Measurements from ENCODE around the gene UQCRC1. TPM values are rescaled to one million over a fixed set of nuclear protein-coding genes. Genes with fewer than 3 reads are reported as not detected.

UQCRC1 gene
- total RNA-seq, 1 experiment from 2014 or later, result 323 TPM

DNA sequence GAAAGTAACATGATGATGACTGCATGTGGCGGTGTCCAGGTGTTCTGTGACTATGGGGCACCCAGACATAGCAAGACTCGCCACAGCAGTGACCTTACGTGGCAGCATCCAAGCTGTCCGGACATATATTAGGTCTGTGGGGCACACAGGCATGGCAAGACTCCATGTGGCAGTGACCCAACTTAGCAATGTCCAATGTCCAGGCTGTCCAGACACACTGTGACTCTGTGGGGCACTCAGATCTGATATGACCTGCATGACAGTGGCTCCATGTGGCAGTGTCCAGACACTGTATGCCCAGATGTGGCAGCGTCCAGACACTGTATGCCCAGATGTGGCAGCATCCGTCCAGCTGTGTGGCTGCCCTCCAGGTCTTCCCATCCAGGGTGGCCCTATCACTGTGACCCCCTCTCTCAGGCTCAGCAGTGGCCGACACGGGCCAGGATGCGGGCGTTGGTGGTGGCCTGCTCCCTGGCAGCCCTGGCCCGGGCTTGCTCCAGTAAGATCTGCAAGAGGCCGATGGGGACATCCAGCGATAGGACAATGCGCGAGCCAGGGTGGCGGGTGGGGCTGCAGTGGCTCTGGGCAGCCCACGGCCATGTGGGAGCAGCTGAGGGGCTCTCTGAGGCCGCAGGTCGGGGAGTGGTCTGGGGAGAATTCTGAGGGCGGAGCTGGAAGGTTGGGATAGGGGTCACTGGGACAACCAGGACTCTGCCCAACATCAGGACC is 46.9 kb downstream of the UQCRC1 start:
- no peaks in the 10 kb centered on the region for H3K9me3 Mint-ChIP-seq
- H3K36me3 Mint-ChIP-seq, result no peaks in the 10 kb centered on the region
- H3K4me1 Mint-ChIP-seq, result peaks cover 47% of the 10 kb centered on the region
- no peak overlapping the region for H3K4me3 Mint-ChIP-seq
- POLR2A ChIA-PET, result no interaction called here
- DNase-seq (ENCODE audit: low spot score) (no peak), ATAC-seq (no peak)
- TF ChIP-seq GRHL2 (CRISPR knock-in tag; IDR thresholded peaks at IDR 0.05; ENCODE audit: insufficient replicate concordance, severe bottlenecking) (no peak), MYBL2 (CRISPR knock-in tag; IDR thresholded peaks at IDR 0.05) (no peak), ZNF423 (CRISPR knock-in tag; IDR thresholded peaks at IDR 0.05) (no peak), SP1 (CRISPR knock-in tag; conservative IDR thresholded peaks at IDR 0.05) (no peak), ZNF219 (CRISPR knock-in tag; IDR thresholded peaks at IDR 0.05; ENCODE audit: borderline replicate concordance) (no peak), ZNF416 (CRISPR knock-in tag; IDR thresholded peaks at IDR 0.05) (no peak), ATF1 (CRISPR knock-in tag; IDR thresholded peaks at IDR 0.05) (no peak), ZNF232 (CRISPR knock-in tag; IDR thresholded peaks at IDR 0.05) (no peak), NR1H2 (CRISPR knock-in tag; IDR thresholded peaks at IDR 0.05) (no peak), ZBTB21 (CRISPR knock-in tag; IDR thresholded peaks at IDR 0.05; ENCODE audit: borderline replicate concordance) (no peak)
- TF ChIP-seq, protein P1, sequence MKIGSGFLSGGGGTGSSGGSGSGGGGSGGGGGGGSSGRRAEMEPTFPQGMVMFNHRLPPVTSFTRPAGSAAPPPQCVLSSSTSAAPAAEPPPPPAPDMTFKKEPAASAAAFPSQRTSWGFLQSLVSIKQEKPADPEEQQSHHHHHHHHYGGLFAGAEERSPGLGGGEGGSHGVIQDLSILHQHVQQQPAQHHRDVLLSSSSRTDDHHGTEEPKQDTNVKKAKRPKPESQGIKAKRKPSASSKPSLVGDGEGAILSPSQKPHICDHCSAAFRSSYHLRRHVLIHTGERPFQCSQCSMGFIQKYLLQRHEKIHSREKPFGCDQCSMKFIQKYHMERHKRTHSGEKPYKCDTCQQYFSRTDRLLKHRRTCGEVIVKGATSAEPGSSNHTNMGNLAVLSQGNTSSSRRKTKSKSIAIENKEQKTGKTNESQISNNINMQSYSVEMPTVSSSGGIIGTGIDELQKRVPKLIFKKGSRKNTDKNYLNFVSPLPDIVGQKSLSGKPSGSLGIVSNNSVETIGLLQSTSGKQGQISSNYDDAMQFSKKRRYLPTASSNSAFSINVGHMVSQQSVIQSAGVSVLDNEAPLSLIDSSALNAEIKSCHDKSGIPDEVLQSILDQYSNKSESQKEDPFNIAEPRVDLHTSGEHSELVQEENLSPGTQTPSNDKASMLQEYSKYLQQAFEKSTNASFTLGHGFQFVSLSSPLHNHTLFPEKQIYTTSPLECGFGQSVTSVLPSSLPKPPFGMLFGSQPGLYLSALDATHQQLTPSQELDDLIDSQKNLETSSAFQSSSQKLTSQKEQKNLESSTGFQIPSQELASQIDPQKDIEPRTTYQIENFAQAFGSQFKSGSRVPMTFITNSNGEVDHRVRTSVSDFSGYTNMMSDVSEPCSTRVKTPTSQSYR (CRISPR knock-in tag; IDR thresholded peaks at IDR 0.05), result no peak
- TF ChIP-seq, protein P2, sequence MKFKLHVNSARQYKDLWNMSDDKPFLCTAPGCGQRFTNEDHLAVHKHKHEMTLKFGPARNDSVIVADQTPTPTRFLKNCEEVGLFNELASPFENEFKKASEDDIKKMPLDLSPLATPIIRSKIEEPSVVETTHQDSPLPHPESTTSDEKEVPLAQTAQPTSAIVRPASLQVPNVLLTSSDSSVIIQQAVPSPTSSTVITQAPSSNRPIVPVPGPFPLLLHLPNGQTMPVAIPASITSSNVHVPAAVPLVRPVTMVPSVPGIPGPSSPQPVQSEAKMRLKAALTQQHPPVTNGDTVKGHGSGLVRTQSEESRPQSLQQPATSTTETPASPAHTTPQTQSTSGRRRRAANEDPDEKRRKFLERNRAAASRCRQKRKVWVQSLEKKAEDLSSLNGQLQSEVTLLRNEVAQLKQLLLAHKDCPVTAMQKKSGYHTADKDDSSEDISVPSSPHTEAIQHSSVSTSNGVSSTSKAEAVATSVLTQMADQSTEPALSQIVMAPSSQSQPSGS (CRISPR knock-in tag; IDR thresholded peaks at IDR 0.05; ENCODE audit: borderline replicate concordance, low read depth), result no peak
- TF ChIP-seq, protein P3, sequence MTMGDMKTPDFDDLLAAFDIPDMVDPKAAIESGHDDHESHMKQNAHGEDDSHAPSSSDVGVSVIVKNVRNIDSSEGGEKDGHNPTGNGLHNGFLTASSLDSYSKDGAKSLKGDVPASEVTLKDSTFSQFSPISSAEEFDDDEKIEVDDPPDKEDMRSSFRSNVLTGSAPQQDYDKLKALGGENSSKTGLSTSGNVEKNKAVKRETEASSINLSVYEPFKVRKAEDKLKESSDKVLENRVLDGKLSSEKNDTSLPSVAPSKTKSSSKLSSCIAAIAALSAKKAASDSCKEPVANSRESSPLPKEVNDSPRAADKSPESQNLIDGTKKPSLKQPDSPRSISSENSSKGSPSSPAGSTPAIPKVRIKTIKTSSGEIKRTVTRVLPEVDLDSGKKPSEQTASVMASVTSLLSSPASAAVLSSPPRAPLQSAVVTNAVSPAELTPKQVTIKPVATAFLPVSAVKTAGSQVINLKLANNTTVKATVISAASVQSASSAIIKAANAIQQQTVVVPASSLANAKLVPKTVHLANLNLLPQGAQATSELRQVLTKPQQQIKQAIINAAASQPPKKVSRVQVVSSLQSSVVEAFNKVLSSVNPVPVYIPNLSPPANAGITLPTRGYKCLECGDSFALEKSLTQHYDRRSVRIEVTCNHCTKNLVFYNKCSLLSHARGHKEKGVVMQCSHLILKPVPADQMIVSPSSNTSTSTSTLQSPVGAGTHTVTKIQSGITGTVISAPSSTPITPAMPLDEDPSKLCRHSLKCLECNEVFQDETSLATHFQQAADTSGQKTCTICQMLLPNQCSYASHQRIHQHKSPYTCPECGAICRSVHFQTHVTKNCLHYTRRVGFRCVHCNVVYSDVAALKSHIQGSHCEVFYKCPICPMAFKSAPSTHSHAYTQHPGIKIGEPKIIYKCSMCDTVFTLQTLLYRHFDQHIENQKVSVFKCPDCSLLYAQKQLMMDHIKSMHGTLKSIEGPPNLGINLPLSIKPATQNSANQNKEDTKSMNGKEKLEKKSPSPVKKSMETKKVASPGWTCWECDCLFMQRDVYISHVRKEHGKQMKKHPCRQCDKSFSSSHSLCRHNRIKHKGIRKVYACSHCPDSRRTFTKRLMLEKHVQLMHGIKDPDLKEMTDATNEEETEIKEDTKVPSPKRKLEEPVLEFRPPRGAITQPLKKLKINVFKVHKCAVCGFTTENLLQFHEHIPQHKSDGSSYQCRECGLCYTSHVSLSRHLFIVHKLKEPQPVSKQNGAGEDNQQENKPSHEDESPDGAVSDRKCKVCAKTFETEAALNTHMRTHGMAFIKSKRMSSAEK (CRISPR knock-in tag; IDR thresholded peaks at IDR 0.05; ENCODE audit: borderline replicate concordance), result no peak
- TF ChIP-seq, protein P4, sequence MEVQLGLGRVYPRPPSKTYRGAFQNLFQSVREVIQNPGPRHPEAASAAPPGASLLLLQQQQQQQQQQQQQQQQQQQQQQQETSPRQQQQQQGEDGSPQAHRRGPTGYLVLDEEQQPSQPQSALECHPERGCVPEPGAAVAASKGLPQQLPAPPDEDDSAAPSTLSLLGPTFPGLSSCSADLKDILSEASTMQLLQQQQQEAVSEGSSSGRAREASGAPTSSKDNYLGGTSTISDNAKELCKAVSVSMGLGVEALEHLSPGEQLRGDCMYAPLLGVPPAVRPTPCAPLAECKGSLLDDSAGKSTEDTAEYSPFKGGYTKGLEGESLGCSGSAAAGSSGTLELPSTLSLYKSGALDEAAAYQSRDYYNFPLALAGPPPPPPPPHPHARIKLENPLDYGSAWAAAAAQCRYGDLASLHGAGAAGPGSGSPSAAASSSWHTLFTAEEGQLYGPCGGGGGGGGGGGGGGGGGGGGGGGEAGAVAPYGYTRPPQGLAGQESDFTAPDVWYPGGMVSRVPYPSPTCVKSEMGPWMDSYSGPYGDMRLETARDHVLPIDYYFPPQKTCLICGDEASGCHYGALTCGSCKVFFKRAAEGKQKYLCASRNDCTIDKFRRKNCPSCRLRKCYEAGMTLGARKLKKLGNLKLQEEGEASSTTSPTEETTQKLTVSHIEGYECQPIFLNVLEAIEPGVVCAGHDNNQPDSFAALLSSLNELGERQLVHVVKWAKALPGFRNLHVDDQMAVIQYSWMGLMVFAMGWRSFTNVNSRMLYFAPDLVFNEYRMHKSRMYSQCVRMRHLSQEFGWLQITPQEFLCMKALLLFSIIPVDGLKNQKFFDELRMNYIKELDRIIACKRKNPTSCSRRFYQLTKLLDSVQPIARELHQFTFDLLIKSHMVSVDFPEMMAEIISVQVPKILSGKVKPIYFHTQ (CRISPR knock-in tag; IDR thresholded peaks at IDR 0.05), result no peak
- no peaks in the 10 kb centered on the region for H3K27me3 Mint-ChIP-seq (ENCODE audit: low read depth)
- H3K27ac Mint-ChIP-seq, result peak overlapping the region; percentile 39
- CTCF ChIA-PET, result interaction anchor here (0.6 to 5.9 kb wide), 6 partner anchors 14 to 127 kb away, joined by 3 to 71 read pairs (median 6); partner anchors contain the start of genes CCDC51, NCKIPSD, SLC26A6 and TMA7

Measured in WTC11 (cell line).